Measurements from ENCODE around the gene ZNF615.
"Not testable (repeated sequence)": the region's sequence is repeated elsewhere in the genome, so short reads cannot be mapped to it uniquely, and the experiment has no call there.

The ZNF615 gene

DNA sequence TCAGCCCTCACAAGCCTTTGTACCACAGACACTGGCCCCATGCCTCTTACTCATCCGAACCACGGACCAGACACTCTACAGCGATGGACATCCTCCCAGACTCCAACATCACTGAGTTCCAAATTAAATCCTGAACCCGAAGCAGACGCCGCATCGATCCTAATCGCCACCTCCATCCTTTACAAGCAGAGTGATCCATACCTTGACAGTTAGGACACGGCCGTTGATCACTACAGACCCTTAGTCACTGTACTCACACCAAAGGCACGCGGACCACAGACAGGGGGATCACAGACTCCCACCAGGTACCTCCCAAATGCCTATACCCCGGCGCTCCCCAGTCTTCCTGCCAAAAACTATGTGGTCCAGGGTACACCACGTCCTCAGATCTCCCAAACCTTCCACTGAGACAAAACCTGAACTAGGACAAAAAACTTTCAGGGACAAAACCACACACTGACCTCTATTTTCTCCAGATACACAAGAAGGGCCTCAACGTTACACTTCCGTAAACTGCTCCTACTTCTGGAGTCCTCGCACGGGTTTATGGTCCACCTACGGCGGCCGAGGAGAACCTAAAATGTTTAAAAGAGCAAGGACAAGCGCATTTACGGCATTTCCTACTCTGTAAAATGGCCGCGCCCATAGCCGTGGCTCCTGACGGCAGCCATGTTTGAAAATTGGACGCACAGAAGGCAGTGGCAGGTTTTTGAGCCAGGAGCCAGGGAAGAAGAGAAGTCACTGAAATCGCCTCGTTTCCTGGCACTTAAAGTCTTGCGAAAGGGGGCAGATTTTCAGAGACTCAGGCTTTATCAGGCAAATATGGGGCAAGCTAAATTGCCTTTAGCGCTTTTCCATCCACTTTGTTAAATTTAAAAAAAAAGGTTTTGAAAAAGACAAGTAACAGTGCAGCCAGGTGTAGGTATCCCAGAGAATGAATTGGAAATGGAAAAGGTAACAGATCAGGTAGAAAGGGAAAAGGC, 21.4 kb downstream of the ZNF615 start, which contains the start of gene ZNF350:
ZNF350 (minus strand) TSS at position 532 of the 983 bp plus-strand sequence. CDS start 12,480 bp downstream, outside the sequence.
- intact Hi-C loops (cut with DNase I): loop anchor here (2.0 to 10.0 kb wide), 2 partner anchors 58 to 60 kb away; partner anchors contain the start of genes ZNF432 and ZNF613
- DNase-seq: peak; percentile 90 to 99 (median 97)

DNA sequence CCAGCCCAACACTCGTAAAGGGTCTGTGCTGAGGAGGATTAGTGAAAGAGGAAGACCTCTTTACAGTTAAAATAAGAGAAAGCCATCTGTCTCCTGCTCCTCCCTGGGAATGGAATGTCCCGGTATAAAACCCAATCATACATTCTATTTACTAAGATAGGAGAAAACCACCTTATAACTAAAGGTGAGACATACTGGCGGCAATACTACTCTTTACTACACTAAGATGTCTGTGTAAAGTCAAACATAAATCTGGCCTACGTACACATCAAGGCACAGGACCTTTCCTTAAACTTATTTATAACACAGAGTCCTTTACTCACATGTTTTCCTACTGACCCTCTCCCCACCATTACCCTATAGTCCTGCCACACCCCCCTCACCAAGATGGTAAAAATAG, 24.6 kb downstream of the ZNF615 start:
- DNase-seq: no peak
- intact Hi-C loops (cut with DNase I): loop anchor here (10.0 kb wide), 1 partner anchor 61 kb away; the partner anchor contains the start of gene ZNF432

DNA sequence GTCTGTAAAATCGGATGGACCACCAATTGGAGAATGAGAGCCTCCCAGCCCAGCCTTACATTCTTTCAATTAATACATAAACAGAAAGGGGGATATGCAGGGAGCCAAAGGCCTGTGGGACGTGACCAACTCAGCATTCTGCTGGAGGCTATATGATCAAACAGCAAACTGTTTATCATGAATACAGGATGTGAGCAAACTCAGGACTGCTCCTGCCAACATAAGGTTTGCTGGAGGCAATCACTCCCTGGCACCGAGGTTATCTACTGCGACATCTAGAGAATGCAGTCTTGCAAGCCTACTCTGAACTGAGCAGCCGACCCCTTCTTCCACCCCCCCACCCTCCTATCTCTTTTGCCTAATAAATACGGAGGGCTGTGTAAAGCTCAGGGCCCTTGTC, 27.1 kb downstream of the ZNF615 start:
- intact Hi-C loops (cut with DNase I): loop anchor here (10.0 kb wide), 1 partner anchor 64 kb away; the partner anchor contains the start of gene ZNF432
- not testable (repeated sequence) for DNase-seq

- DNase-seq: no peak
- intact Hi-C loops (cut with DNase I): loop anchor here (10.0 kb wide), 1 partner anchor 65 kb away; the partner anchor contains the start of gene ZNF432
Measured at GRCh38 chr19:51980116-51980736, 27.8 kb downstream of the ZNF615 start.

DNA sequence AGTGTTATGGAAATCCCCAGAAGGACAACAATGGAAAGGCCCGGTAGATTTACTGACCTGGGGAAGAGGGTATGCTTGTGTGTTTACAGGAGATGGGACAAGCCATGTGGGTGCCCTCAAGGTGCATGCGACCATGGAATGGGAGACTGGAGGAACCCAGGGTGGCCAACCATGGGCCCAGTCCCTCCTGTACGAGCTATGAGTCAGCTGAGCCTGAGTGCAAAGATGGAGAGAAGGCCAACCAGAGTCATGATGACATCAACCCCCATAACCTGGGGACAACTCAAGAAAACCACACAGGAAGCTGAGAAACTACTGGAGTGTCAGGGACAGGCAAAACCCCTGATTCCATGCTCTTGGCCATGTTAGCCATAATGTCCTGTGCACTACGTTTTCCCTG, 29.1 kb downstream of the ZNF615 start:
- no peak for DNase-seq
- intact Hi-C loops (cut with DNase I): no loop called here

DNA sequence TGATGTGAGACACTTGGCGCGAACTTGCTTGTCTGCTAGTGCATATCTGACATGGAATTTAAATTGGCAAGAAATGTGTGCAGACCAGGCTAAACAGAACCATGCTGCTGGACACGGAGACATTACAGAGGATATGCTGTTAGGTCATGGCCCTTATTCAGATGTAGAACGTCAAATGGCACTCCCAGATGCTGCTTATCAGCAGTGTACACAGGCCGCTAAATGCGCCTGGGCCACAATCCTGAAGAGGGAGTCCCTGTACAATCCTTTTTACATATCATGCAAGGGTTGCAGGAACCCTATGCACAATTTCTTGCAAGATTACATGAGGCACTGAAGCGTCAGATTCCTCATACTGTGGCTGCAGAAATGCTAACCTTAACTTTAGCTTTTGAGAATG, 30.7 kb downstream of the ZNF615 start:
- DNase-seq: no peak
- intact Hi-C loops (cut with DNase I): no loop called here

GRCh38 chr19:51976852-51977251, 31.2 kb downstream of the ZNF615 start:
- no peak for DNase-seq
- intact Hi-C loops (cut with DNase I): no loop called here

DNA sequence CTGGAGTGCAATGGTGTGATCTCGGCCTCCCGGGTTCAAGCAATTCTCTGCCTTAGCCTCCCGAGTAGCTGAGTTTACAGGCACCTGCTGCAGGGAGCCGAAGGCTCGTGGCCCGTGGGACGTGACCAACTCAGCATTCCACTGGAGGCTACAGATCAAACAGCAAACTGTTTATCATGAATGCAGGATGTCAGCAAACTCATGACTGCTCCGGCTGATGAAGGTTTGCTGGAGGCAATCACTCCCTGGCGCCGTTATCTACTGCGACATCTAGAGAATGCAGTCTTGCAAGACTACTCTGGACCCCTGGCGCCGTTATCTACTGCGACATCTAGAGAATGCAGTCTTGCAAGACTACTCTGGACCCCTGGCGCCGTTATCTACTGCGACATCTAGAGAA, 32.2 kb downstream of the ZNF615 start:
- intact Hi-C loops (cut with DNase I); DNase-seq: not testable (repeated sequence)

- intact Hi-C loops (cut with DNase I): no loop called here
- no peak for DNase-seq
Measured at GRCh38 chr19:51971624-51972023, 36.4 kb downstream of the ZNF615 start.

GRCh38 chr19:51970718-51971117, 37.3 kb downstream of the ZNF615 start:
- DNase-seq: no peak
- intact Hi-C loops (cut with DNase I): no loop called here

DNA sequence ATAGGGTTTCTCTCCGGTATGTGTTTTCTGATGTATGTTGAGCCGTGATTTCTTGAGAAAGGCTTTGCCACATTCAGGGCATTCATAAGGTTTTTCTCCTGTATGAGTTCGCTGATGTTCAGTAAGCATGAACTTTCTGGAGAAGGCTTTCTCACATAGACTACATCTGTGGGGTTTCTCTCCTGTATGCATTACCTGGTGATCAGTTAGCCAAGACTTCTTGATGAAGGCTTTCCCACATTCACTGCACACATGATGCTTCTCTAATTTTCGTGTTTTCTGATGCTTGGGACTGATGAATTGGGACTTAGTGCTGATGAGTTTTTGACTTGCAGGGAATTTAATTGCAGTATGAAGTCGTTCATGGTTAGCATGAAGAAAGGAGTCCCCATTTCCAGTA, 42.4 kb downstream of the ZNF615 start:
- intact Hi-C loops (cut with DNase I): no loop called here

GRCh38 chr19:51960621-51961233, 47.3 kb downstream of the ZNF615 start:
- DNase-seq; intact Hi-C loops (cut with DNase I): not testable (repeated sequence)

More for the DNA sequence above, 42.4 kb downstream of the ZNF615 start:
- no peak for DNase-seq

DNA sequence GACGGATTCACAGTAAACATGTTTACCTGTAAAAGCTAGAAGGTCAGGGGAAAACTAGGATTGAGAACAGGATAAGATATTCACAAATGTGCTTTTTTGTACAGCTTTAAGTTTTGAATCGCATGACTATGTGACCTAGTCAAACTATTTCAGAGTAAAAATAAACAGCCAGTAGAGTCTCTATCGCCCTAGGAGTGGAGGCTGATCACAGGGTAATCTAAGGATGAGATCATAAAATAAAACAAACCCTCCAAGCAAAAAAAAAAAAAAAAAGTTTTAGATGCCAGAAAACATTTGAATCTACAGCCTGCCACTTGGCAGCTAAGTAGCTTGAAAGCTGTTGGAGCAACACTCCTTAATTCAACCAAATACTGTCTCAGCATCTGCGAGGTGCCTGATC, 48.2 kb downstream of the ZNF615 start:
- intact Hi-C loops (cut with DNase I): no loop called here
- no peak for DNase-seq

GRCh38 chr19:51957846-51958245, 50.2 kb downstream of the ZNF615 start:
- intact Hi-C loops (cut with DNase I); DNase-seq: not testable (repeated sequence)

- intact Hi-C loops (cut with DNase I): no loop called here
- peak; percentile 43 to 90 (median 74) for DNase-seq
Measured at GRCh38 chr19:51948975-51949374, 59.0 kb downstream of the ZNF615 start.

GRCh38 chr19:51946602-51947001, 61.4 kb downstream of the ZNF615 start:
- intact Hi-C loops (cut with DNase I): no loop called here
- no peak for DNase-seq

DNA sequence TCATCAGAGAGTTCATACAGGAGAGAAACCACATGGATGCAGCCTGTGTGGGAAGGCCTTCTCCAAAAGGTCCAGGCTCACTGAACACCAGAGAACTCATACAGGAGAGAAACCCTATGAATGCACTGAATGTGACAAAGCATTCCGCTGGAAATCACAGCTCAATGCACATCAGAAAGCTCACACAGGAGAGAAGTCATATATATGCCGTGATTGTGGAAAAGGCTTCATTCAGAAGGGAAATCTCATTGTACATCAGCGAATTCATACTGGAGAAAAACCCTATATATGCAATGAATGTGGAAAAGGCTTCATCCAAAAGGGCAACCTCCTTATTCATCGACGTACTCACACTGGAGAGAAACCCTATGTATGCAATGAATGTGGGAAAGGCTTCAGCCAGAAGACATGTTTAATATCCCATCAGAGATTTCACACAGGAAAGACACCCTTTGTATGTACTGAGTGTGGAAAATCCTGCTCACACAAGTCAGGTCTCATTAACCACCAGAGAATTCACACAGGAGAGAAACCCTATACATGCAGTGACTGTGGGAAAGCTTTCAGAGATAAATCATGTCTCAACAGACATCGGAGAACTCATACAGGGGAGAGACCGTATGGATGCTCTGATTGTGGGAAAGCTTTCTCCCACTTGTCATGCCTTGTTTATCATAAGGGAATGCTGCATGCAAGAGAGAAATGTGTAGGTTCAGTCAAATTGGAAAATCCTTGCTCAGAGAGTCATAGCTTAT, 63.0 kb downstream of the ZNF615 start:
- no peak for DNase-seq
- intact Hi-C loops (cut with DNase I): no loop called here
